Islet of Langerhans (tissue), 1 donor: ENCODE results near the gene AIMP1.
A peak's percentile ranks its signal among the peaks of the same experiment; 100 is the strongest.

Experiments used
- FAIRE-seq: peaks from one replicate; lab custom pipeline; 2011; peaks lifted over from hg19 to GRCh38; lab: Jason Lieb, UNC

Gene AIMP1

GRCh38 chr4:106315968-106316772 is at the start of gene AIMP1, which contains the start of gene TBCK:
AIMP1 (plus strand) TSS chr4:106316550; CDS start chr4:106325010, 8,460 bp downstream.
TBCK (minus strand) TSS chr4:106316209; CDS start chr4:106308960, 7,249 bp downstream.
- peak; percentile 97 for FAIRE-seq

GRCh38 chr4:106268786-106269185 is 47.6 kb upstream of the AIMP1 start:
- no peak for FAIRE-seq

GRCh38 chr4:106269711-106270110 is 46.6 kb upstream of the AIMP1 start:
- FAIRE-seq, result no peak

GRCh38 chr4:106270736-106271135 is 45.6 kb upstream of the AIMP1 start:
- FAIRE-seq, result no peak

GRCh38 chr4:106273831-106274230 is 42.5 kb upstream of the AIMP1 start:
- no peak for FAIRE-seq

- FAIRE-seq, result no peak
Measured at GRCh38 chr4:106277140-106277675, 39.1 kb upstream of the AIMP1 start.

GRCh38 chr4:106284227-106284626 is 32.1 kb upstream of the AIMP1 start:
- FAIRE-seq, result no peak

GRCh38 chr4:106286611-106287010 is 29.7 kb upstream of the AIMP1 start:
- no peak for FAIRE-seq

GRCh38 chr4:106287353-106287969 is 28.9 kb upstream of the AIMP1 start:
- FAIRE-seq, result peak; percentile 13

GRCh38 chr4:106289737-106290136 is 26.6 kb upstream of the AIMP1 start:
- FAIRE-seq, result no peak

GRCh38 chr4:106291678-106292077 is 24.7 kb upstream of the AIMP1 start:
- no peak for FAIRE-seq

GRCh38 chr4:106294062-106294461 is 22.3 kb upstream of the AIMP1 start:
- peak; percentile 51 for FAIRE-seq

- no peak for FAIRE-seq
Measured at GRCh38 chr4:106297245-106298035, 18.9 kb upstream of the AIMP1 start.

GRCh38 chr4:106299977-106300376 is 16.4 kb upstream of the AIMP1 start:
- FAIRE-seq, result no peak

GRCh38 chr4:106301393-106302061 is 14.8 kb upstream of the AIMP1 start:
- FAIRE-seq, result no peak

- FAIRE-seq, result peak; percentile 9
Measured at GRCh38 chr4:106302062-106302438, 14.3 kb upstream of the AIMP1 start.

GRCh38 chr4:106303548-106304281 is 12.6 kb upstream of the AIMP1 start:
- no peak for FAIRE-seq

- no peak for FAIRE-seq
Measured at GRCh38 chr4:106304632-106305031, 11.7 kb upstream of the AIMP1 start.

GRCh38 chr4:106305435-106306055 is 10.8 kb upstream of the AIMP1 start:
- FAIRE-seq, result no peak

- peak; percentile 64 for FAIRE-seq
Measured at GRCh38 chr4:106306561-106306960, 9.8 kb upstream of the AIMP1 start.

- no peak for FAIRE-seq
Measured at GRCh38 chr4:106312377-106312776, 4.0 kb upstream of the AIMP1 start.
